ENCODE data around the gene PRDM16. TPM values are rescaled to one million over a fixed set of nuclear protein-coding genes. Genes with fewer than 3 reads are reported as not detected.

Gene PRDM16
- total RNA-seq, 1 experiment from 2014 or later: 0.61 TPM

DNA sequence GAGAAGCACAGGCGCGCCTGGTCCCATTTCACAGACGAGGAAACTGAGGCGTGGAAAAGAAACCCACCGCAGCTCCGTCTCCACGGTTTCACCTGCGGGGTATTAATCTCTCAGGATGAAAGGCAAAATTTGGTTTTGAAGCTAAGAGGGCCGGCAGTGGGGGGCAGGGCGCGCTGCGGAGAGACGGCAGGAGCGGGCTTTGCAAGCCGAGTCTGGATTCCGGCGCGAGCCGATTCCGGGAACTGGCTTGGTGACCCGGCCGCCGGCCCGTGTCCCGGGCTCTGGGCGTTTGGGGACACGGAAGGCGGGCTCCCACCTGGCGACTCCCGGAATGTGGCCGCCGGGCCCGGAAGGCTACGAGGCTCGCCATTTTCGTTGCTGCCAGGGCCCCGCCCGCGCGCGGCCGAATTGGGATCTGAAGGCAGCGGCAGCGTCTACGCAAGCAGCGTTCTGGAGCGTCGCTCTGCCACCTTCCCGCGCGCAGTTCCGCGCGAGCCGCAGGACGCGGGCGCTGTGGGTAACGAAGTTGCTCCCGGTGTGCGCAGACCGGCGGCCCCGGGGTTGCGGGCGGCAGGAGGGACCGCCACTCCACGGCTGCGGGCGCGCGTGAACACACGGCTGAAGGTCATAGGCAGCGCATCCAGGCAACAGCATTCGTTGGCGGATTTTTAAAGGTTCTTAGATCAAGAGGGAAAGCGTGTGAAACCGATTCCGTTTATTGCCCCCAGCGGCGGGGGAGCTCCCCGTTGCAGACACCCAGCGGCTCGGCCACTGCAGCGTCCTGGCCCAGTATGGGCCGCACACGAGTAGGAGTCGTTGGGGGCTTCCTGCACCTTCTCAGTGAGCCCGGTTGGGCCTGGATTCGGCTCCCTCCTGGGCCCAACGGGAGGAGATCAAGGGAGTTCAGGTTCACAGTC, 5.4 kb upstream of the PRDM16 start:
- in situ Hi-C loops (cut with HindIII; ENCODE audit: low pct_unique_long_range_greater_than_20kb, low sequenced_read_pairs): no loop called here
- DNase-seq (ENCODE audit: low read depth, low spot score): no peak

DNA sequence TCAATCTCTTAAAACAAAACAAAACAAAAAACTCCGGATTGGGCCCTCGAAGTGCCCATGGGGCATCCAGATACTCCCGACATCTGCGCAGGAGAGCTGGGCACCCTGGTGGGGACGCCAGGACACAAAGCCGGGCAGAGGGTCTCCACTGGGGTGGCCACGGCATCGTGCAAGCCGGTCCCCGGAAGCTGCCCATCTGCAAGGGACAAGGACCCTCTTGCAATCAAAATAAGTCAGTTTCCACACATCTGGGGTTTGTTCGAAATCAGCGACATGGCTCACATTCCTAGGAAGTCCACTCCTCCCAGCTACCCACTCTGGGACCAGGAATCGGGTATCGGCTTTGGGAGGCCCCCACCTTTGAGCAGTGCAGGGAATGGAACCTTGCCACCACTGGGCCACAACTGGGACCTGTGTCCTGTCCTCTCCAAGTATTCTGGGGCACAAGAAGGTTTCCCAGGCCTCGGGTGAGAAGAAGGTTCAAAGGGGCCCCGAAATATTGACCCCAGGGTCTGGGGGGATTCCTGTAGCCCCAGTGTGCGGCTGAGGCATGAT, 4.6 kb upstream of the PRDM16 start:
- no peak for DNase-seq (ENCODE audit: low read depth, low spot score)
- in situ Hi-C loops (cut with HindIII; ENCODE audit: low pct_unique_long_range_greater_than_20kb, low sequenced_read_pairs): no loop called here

DNA sequence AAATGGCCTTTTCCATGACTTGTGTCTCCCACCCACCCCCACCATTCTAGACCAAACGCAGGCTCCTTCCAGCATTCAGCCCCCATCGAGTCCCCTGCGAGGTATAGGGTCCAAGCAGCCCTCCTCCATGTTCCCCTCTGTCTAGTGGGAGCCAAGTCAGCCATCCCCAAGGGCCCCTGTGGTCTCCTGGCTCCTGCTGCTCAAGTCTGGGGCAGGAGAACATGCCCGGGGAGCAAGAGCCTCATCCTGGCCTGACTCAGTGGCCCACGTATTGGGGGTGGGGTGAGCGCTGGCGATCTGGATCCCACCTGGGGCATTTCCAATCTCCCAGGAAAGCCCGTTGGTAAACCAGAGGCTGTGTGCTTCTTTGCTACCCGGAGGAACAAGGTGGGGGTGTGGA, 4.1 kb upstream of the PRDM16 start:
- DNase-seq (ENCODE audit: low read depth, low spot score): no peak
- in situ Hi-C loops (cut with HindIII; ENCODE audit: low pct_unique_long_range_greater_than_20kb, low sequenced_read_pairs): no loop called here

DNA sequence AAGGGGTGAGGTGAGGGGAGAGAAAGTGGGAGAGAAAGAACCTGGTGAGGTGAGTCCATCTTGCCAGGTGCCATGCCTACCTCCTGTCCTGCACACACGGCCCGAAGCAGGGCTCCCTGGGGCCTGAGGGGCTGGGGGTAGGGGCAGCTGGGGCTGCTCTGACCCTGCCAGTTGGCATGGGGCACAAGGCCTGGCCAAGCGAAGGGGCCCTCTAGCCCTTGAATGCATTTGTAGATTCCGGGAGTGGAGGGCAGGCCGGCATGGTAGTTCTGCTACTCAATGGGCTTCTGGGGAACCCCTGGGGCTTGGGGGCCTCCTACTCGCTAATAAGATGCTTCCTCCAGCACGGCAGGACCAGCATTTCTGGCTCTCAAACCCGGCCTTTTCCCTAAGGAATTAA, 3.6 kb upstream of the PRDM16 start:
- no peak for DNase-seq (ENCODE audit: low read depth, low spot score)
- in situ Hi-C loops (cut with HindIII; ENCODE audit: low pct_unique_long_range_greater_than_20kb, low sequenced_read_pairs): no loop called here

DNA sequence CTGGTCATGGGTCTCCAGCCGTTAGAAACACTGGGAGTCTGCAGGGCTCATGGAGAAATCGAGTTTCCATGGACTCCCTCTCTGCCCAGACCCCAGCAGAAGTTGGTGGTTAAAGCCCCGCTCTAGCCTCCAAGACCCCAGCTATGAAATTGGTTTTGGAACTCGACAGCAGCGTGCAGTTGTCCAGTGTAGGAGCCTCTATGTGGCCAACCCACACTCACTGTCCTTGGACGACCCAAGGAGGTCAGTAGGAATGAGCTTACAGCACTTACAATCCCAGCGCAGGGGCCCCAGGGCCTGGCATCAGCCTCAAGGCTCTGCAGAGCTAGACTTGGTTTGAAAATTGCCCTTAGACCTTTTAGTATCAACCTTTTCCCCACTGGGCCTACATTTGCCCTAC, 3.2 kb upstream of the PRDM16 start:
- DNase-seq (ENCODE audit: low read depth, low spot score): no peak
- in situ Hi-C loops (cut with HindIII; ENCODE audit: low pct_unique_long_range_greater_than_20kb, low sequenced_read_pairs): no loop called here

DNA sequence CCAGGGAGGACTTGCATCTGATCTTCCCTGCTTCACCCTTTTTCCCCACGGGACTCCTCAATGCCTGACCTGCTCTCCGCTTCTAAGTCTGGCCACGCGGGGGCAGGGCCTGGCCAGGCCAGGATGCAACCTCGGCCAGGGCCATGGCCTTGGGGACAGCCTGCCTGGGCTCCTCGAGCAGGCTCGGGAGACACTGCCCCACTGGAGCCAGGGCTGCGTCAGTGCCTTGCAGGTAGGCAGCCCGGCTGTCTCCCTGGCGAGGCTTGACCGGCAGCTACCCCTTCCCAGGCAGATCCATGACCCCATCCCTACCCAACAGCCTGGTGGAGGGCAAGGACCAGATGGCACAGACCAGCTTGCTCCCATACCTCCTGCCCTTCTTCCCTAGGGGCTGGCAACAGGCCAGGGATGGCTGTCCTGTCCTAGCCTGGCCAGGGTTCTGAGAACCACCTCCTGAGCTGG, 2.7 kb upstream of the PRDM16 start:
- in situ Hi-C loops (cut with HindIII; ENCODE audit: low pct_unique_long_range_greater_than_20kb, low sequenced_read_pairs): no loop called here
- DNase-seq (ENCODE audit: low read depth, low spot score): peak; percentile 53

DNA sequence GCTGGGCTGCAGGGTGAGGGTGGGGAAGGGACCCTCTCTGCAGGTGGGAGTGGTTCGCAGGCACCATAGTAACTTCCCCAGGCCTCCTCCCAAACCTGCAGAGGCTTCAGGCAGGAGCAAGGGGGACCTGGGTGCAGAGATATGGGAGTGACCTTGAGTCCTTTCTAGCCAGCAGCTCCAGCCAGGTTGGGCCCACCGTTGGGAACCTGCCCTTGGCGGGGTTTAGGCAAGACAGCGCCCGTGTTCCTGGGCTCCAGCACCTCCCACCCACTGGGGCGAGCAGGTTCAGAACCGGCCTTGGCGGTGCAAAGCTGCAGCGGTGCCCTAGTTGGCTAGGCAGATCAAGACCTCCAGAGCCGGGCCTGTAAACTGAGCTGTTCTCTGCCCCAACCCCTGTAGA, 2.2 kb upstream of the PRDM16 start:
- no peak for DNase-seq (ENCODE audit: low read depth, low spot score)
- in situ Hi-C loops (cut with HindIII; ENCODE audit: low pct_unique_long_range_greater_than_20kb, low sequenced_read_pairs): no loop called here

DNA sequence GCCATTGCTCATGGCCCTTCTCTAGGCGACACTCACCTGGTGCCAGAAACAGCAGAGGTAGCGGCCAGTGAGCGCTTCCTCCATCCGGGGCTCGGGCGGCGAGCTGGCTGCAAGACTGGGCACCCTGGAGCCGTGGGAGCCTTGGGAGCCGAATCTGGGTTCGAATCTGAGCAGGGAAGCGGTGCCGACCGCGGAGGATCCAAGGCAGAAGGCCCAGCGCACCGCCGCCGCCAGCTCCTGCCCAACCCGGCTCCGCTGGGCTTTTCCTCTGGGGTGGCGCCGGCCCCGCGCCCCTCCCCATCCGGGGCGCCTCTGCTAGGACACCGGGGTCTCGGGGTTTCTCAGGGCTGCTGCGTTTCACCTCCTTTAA, 1.7 kb upstream of the PRDM16 start:
- in situ Hi-C loops (cut with HindIII; ENCODE audit: low pct_unique_long_range_greater_than_20kb, low sequenced_read_pairs): no loop called here
- DNase-seq (ENCODE audit: low read depth, low spot score): no peak

DNA sequence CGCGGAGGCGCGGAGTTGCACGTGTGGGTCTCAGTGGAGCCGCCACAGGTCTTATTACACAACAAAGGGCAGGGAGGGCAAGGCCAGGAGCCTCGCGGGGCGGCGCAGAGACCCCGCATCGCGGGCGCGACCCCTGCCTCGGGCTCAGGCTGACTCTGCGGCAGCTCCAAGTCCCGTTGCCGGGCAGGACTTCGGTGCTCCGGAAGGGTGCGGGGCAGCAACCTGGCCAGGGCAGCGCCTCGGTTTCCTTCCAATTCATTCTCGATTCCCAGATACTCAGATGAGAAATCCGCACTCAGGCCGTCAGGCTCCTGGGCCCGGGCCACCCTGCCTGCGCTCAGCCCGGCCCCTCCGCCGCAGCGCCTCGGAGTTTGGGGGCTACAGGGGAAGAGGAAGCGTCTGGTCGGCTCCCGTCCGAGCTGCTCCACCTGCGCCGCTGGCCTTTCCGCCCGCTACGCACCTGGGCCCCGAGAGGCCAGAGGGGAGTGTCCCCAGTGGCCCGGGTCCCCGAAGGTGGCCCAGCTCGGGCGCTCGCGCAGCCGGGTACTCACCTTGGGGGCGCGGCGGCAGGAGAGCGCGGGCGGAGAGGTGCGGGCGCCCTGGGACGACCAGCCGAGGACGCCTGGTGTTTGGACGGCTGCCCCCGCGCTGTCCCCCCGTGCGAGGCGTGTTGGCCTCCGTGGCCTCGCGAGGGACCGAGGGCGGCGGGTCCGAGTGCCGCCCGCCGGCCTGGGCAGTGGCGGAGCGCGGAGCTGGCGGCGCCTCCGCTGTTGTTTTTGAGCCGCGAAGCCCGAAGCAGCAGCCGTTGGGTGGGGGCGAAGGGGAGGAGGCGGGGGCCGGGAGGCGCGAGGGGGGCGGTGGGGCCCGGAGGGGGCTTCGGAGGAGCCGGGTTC, 1.1 kb upstream of the PRDM16 start:
- DNase-seq (ENCODE audit: low read depth, low spot score): no peak
- in situ Hi-C loops (cut with HindIII; ENCODE audit: low pct_unique_long_range_greater_than_20kb, low sequenced_read_pairs): no loop called here

DNA sequence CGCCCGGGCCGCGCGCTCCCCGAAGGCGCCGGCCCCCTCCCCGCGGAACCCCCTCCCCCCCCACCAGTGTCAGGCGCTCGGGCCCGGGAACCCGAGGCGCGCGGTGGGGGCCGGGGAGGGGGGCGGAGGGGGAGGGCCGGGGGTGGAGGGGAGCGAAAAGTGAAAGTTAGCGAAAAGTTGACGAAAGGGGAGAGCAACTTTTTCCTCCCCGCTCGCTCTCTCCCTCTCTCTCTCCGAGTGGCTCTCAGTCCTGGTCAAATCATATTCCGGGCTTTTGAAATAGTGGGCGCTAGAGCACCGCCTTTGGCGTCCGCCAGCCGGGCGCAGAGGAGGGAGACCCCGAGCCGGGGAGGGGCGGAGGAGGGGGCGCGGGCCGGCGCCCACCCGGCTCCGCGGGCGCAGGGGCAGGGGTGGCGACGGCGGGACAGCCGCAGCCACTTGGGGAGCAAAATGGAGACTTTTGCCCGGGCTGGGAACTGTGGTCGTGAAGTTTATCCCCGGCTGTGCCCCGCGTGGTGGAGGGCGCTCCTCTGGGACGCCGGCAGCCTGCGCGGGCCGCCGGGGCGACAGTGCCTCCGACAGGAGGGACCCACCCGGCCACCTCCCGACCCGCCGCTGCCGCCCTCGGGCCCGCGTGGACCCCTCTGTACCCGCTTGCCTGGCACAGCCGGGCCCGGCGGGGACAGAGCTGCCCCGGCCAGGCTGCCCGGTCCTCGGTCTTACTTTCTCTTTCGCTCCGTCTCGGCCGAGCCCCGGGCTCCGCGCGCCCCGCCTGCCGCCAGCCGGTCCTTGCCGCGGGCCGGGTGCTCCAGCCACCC, 697 bp downstream of the PRDM16 start:
- in situ Hi-C loops (cut with HindIII; ENCODE audit: low pct_unique_long_range_greater_than_20kb, low sequenced_read_pairs): no loop called here
- DNase-seq (ENCODE audit: low read depth, low spot score): peak; percentile 57

DNA sequence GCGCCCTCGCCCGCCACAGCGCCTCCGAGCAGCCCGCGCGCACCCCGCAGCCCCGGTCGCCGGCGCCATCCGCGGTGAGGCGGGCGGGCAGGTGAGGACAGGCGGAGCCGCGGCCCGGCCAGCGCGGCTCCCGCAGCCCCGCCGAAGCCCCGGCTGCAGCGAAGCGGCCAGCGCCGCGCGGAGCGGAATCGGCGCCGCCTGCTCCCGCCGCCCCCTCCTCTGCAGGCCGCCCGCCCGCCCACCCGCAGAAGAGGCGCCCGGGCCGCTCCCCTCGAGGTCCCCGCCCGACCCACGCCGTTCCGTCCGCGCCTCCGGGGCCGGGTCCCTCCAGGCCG, 1.3 kb downstream of the PRDM16 start:
- no peak for DNase-seq (ENCODE audit: low read depth, low spot score)
- in situ Hi-C loops (cut with HindIII; ENCODE audit: low pct_unique_long_range_greater_than_20kb, low sequenced_read_pairs): no loop called here

DNA sequence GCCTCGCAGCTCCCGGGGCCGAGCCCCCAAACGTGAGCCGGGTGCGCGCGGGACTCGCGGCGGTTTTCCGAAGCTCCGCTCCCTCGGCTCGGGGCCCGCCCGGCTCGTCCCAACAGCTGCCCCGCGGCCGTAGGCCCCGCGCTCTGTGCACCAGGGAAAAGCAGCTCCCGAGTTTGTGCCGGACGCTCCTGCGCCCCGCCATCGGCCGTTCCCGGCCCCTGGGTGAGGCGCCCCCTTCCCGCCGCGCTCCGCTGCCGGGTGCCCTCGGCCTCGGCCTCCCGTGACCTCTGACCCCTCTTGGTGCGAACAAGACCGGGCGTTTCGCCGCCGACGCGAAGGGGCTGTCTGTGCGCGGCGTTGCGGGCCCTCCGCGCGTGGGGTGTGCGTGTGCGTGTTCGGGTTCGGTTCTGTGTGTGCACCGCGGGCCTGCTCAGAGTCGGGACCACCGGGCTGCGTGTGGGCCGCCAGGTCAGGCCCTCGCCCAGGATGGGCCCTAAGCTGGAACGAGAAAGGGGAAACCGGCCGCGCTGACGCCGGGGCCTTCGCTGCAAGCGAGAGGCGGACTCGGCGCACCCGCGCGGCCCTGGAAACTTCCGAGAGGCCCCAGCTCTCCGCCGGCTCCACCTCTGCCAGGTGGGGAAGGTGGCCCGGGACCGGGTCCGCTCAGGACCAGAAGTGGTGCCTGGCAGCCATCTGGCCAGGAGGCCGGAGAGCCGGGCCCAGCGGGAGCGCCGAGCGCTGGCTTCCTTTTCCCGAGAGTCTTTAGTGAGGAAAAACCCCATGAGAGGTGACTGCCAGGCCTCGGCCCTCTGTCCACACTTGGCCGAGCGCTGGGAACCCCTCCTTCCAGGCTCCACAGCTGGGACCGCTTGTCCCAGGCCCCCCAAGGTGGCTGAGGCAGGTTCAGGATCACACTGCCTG, 1.9 kb downstream of the PRDM16 start:
- no peak for DNase-seq (ENCODE audit: low read depth, low spot score)
- in situ Hi-C loops (cut with HindIII; ENCODE audit: low pct_unique_long_range_greater_than_20kb, low sequenced_read_pairs): no loop called here

DNA sequence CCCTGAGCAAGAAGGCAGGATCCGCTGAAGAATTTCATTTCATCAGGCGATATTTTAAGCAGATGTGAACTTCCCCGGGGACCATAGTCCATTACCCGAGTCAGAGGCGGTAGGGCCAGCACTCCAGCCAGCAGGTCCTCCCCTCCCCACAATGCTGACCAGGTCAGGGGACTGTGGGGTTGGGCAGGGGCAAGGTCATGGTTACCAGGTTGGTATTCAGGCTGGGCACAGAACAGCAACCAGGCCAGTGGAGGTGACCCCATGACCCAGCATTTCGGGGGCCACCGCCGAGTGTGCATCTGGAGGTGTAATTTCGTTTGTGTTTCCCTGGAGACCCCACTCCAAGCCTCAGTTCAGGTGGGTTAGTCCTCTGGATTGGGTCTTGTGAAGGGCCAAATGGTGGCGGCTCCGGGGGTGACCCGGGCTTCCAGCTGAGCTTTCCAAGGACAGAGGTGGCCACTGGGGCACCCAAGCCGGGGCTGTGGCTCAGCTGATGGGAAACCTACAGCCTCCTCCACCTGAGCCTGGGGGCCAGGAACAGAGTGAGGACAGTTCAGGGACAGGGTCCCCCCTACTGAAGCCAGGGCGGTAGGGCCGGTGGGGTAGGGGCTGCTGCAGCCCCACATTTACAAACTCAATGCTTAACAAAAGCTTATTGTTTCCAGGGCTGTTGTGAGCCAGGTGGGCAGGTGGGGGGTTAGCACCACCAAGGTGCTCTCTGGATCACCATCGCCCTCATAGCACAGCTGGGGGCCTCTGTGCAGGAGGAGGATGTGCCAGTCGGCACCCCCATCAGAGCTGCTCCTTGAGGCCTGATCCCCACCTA, 2.8 kb downstream of the PRDM16 start:
- DNase-seq (ENCODE audit: low read depth, low spot score): no peak
- in situ Hi-C loops (cut with HindIII; ENCODE audit: low pct_unique_long_range_greater_than_20kb, low sequenced_read_pairs): no loop called here

DNA sequence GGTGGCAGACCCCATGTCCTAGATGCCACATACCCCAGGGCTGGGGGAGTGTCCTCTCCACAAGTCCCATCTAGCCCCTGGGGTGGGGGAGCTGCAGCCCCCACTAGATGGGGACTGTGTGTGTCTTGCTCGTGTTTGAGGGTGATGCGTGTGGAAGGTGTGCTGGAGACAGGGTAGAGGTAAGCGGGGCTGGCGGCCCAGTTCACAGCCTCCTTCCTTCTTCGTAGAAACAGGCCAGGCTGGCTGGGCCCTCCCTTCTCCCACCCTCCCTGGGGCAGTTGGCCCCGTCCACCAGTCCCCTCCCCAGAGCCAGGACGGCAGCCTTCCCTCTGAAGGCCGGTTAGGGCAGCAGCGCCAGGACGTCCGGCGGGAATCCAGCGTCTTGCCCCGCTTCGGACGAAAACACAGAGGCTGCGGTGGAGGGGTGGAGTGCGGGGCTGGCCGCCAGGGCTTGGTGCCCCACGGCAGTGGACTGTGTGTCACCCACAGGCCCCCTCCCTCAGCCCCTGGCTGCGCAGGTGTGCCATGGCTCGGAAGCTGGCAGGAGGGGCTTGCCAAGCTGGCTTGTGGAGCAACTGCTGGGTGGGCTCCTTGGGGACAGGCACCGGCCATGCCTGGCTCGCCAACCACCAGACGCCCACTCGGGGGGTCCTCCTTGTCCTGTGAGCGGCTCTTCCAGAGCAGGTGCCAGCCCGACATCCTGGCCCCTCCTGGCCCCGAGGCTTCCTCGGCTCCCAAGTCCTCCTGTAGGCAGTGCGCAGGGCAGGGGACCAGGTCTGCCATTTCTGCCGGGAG, 3.6 kb downstream of the PRDM16 start:
- DNase-seq (ENCODE audit: low read depth, low spot score): no peak
- in situ Hi-C loops (cut with HindIII; ENCODE audit: low pct_unique_long_range_greater_than_20kb, low sequenced_read_pairs): no loop called here

DNA sequence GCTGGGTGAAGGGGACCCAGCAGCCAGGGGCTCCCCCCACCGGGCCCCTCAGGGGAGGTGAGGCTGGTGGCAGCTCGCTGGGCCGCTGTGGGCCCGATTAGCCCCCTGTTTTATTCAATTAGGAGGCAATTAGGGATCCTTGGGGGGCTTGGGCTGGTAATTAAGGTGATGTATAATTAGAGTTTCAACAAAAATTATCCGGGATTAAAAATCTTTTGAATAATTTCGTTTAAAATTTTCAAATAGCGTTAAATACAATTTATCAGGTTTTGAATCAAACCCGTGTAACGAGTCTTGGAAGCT, 4.1 kb downstream of the PRDM16 start:
- in situ Hi-C loops (cut with HindIII; ENCODE audit: low pct_unique_long_range_greater_than_20kb, low sequenced_read_pairs): no loop called here
- no peak for DNase-seq (ENCODE audit: low read depth, low spot score)

Data from SK-MEL-5 (cell line).